Astrocyte (in vitro differentiated cells and primary cell): ENCODE measurements around the gene HCRTR1.

ENCODE experiments used
- CTCF ChIP-seq: IDR thresholded peaks from 2 replicates; pipeline ENCODE4 v1.5.1; 2011; ENCODE audit warnings: low read depth, mild to moderate bottlenecking, inconsistent platforms, low read length, moderate library complexity; ENCODE audit not compliant: insufficient read depth
- EZH2 ChIP-seq: IDR thresholded peaks from 2 replicates; pipeline ENCODE4 v1.6.1; 2012; ENCODE audit warnings: mild to moderate bottlenecking, low read length, inconsistent platforms; ENCODE audit not compliant: insufficient read depth

DNA sequence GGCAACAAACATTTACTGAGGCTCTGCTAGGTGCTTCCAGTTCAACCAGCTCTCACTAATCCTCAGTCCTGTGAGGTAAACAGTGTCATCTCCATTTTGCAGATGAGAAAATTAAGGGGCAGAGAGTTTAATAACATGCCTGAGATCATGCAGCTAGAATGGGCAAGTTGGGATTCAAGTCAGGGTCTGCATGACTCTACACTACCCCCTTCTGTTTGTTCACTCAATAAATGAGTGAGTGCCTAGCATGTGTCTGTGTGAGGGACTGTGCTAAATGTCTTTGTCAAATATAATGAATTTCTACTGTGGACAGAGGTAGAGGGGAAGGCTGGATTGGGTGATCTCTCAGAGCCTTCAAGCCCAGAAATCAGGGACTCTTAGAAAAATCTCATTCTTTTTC is 22.7 kb downstream of the HCRTR1 start:
- TF ChIP-seq CTCF (no peak), EZH2 (no peak)
